Neural cell (in vitro differentiated cells): ENCODE data around the gene INPP5A. TPM values are rescaled to one million over a fixed set of nuclear protein-coding genes. Genes with fewer than 3 reads are reported as not detected.
"Not testable (repeated sequence)": the region's sequence is repeated elsewhere in the genome, so short reads cannot be mapped to it uniquely, and the experiment has no call there.

Experiments
- H2AFZ ChIP-seq: fragments of 200-600, 300-800 bp; sonication (generic), shearing (Covaris generic); 2 replicates; pipeline ENCODE4 v1.6.0; 2014; ENCODE audit warnings: low read depth, mild to moderate bottlenecking, antibody characterized with exemption, low read length, moderate library complexity
- H3F3A ChIP-seq: fragments of 200-600 bp; shearing (Covaris generic); 2 replicates; pipeline ENCODE4 v1.6.1; 2016; ENCODE audit warnings: mild to moderate bottlenecking, moderate library complexity, mixed read lengths, antibody characterized with exemption, low read length; ENCODE audit not compliant: insufficient read depth, poor library complexity, severe bottlenecking
- H3K27ac ChIP-seq: fragments of 200-600, 300-800 bp; sonication (generic), shearing (Covaris generic); 2 replicates; pipeline ENCODE4 v1.5.1; 2014; ENCODE audit warnings: mild to moderate bottlenecking, low read length, moderate library complexity
- H3K27me3 ChIP-seq: fragments of 300-800, 200-600 bp; sonication (generic), shearing (Covaris generic); 2 replicates; pipeline ENCODE4 v1.6.0; 2014; ENCODE audit warnings: mild to moderate bottlenecking, low read depth, low read length, moderate library complexity; ENCODE audit not compliant: insufficient read depth
- H3K36me3 ChIP-seq: fragments of 300-800, 200-600 bp; sonication (generic), shearing (Covaris generic); 2 replicates; pipeline ENCODE4 v1.5.1; 2014; ENCODE audit warnings: mild to moderate bottlenecking, antibody characterized with exemption, low read length, moderate library complexity; ENCODE audit not compliant: insufficient read depth
- H3K4me2 ChIP-seq: fragments of 300-800, 200-600 bp; sonication (generic), shearing (Covaris generic); 2 replicates; pipeline ENCODE4 v1.6.0; 2014; ENCODE audit warnings: mild to moderate bottlenecking, low read length
- H3K4me3 ChIP-seq: fragments of 300-800, 200-600 bp; sonication (generic), shearing (Covaris generic); 2 replicates; pipeline ENCODE4 v1.5.1; 2014; ENCODE audit warnings: mild to moderate bottlenecking, low read length, moderate library complexity
- H3K79me2 ChIP-seq: fragments of 200-600 bp; shearing (Covaris generic); replicated peaks from 2 replicates; pipeline ENCODE4 v1.6.0; 2014; ENCODE audit warnings: mild to moderate bottlenecking, low read length, moderate library complexity; ENCODE audit not compliant: insufficient read depth
- H3K9ac ChIP-seq: fragments of 300-800, 200-600 bp; sonication (generic), shearing (Covaris generic); 2 replicates; pipeline ENCODE4 v1.6.1; 2016; ENCODE audit warnings: mild to moderate bottlenecking, low read length, mixed read lengths
- H3K9me2 ChIP-seq: fragments of 200-600 bp; shearing (Covaris generic); 2 replicates; pipeline ENCODE4 v1.6.1; 2016; ENCODE audit warnings: mild to moderate bottlenecking, low read length, mixed read lengths; ENCODE audit not compliant: insufficient read depth
- H3K9me3 ChIP-seq: fragments of 200-600, 300-800 bp; sonication (generic), shearing (Covaris generic); 2 replicates; pipeline ENCODE4 v1.6.1; 2016; ENCODE audit warnings: mild to moderate bottlenecking, mixed run types, low read length, moderate library complexity, mixed read lengths
- H4K20me1 ChIP-seq: fragments of 200-600 bp; shearing (Covaris generic); 2 replicates; pipeline ENCODE4 v1.6.1; 2016; ENCODE audit warnings: mild to moderate bottlenecking, mixed run types; ENCODE audit not compliant: insufficient read depth
- CTCF ChIP-seq: fragments of 450-650 bp; IDR thresholded peaks from 2 replicates; pipeline ENCODE4 v1.5.1; 2014; ENCODE audit warnings: antibody characterized with exemption, mild to moderate bottlenecking, moderate library complexity; ENCODE audit not compliant: poor library complexity, severe bottlenecking
- EP300 ChIP-seq: fragments of 450-650 bp; conservative IDR thresholded peaks from 2 replicates; pipeline ENCODE4 v1.6.1; 2014; ENCODE audit warnings: antibody characterized with exemption, mild to moderate bottlenecking, moderate library complexity; ENCODE audit not compliant: poor library complexity, severe bottlenecking
- EZH2 ChIP-seq: fragments of 200-600, 300-800 bp; shearing (Covaris generic), sonication (generic); IDR thresholded peaks from 2 replicates; pipeline ENCODE4 v1.6.1; 2014; ENCODE audit warnings: antibody characterized with exemption, low read length, borderline replicate concordance, mild to moderate bottlenecking; ENCODE audit not compliant: insufficient read depth, poor library complexity, severe bottlenecking
- MXI1 ChIP-seq: fragments of 450-650 bp; conservative IDR thresholded peaks from 2 replicates; pipeline ENCODE4 v1.6.1; 2014; ENCODE audit warnings: antibody characterized with exemption, mild to moderate bottlenecking; ENCODE audit not compliant: poor library complexity, severe bottlenecking
- POLR2AphosphoS5 ChIP-seq: IDR thresholded peaks from 2 replicates; pipeline ENCODE4 v1.6.1; 2012
- RAD21 ChIP-seq: fragments of 450-650 bp; conservative IDR thresholded peaks from 2 replicates; pipeline ENCODE4 v1.6.1; 2014; ENCODE audit warnings: antibody characterized with exemption, mild to moderate bottlenecking, moderate library complexity
- SMC3 ChIP-seq: fragments of 450-650 bp; conservative IDR thresholded peaks from 2 replicates; pipeline ENCODE4 v1.6.1; 2014; ENCODE audit warnings: antibody characterized with exemption, mild to moderate bottlenecking, moderate library complexity; ENCODE audit not compliant: poor library complexity
- TAF1 ChIP-seq: IDR thresholded peaks from 2 replicates; pipeline ENCODE4 v1.6.1; 2012; ENCODE audit warnings: low read depth
- polyA plus RNA-seq: library from polyadenylated mRNA; depleted of rRNA; stranded (reverse); fragments of >200 nt; gene quantifications from 2 replicates; pipeline ENCODE4 v1.2.3, GENCODE V29; 2014
- TF ChIP-seq, protein P1 (sequence below): IDR thresholded peaks from 2 replicates; pipeline ENCODE4 v1.6.1; 2012; ENCODE audit warnings: borderline replicate concordance

The INPP5A gene
- polyA plus RNA-seq, 1 donor from 2014 or later, result 48.8 TPM

GRCh38 chr10:132704008-132704814, 166.6 kb downstream of the INPP5A start:
- Histone ChIP-seq H3K9ac (no peak overlapping the region), H3F3A (no peaks in the 10 kb centered on the region), H3K27ac (no peak overlapping the region), H2AFZ (no peak overlapping the region), H3K4me3 (no peak overlapping the region), H4K20me1 (no peaks in the 10 kb centered on the region), H3K9me2 (no peaks in the 10 kb centered on the region), H3K4me2 (no peak overlapping the region), H3K79me2 (no peaks in the 10 kb centered on the region), H3K9me3 (peaks cover 16% of the 10 kb centered on the region), H3K36me3 (no peaks in the 10 kb centered on the region), H3K27me3 (no peaks in the 10 kb centered on the region)
- no peak for TF ChIP-seq CTCF

DNA sequence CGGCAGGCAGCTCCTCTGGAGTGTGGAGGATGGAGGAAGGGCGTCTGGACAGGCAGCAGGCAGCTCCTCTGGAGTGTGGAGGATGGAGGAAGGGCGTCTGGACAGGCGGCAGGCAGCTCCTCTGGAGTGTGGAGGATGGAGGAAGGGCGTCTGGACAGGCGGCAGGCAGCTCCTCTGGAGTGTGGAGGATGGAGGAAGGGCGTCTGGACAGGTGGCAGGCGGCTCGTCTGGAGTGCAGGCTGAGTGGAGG, 167.2 kb downstream of the INPP5A start:
- not testable (repeated sequence) for H3K4me3 ChIP-seq, H3K79me2 ChIP-seq, H3F3A ChIP-seq, H3K36me3 ChIP-seq, H3K27ac ChIP-seq, H3K27me3 ChIP-seq, H3K9ac ChIP-seq, H2AFZ ChIP-seq, H3K9me2 ChIP-seq, H3K4me2 ChIP-seq, H4K20me1 ChIP-seq
- peaks cover 16% of the 10 kb centered on the region for H3K9me3 ChIP-seq

- H3K4me3 ChIP-seq, result no peak overlapping the region
- H3K9me2 ChIP-seq, result no peaks in the 10 kb centered on the region
- H3K9ac ChIP-seq, result no peak overlapping the region
- peaks cover 16% of the 10 kb centered on the region for H3K9me3 ChIP-seq
- no peaks in the 10 kb centered on the region for H3K27me3 ChIP-seq
- H2AFZ ChIP-seq, result no peak overlapping the region
- H3K4me2 ChIP-seq, result no peak overlapping the region
- H3K36me3 ChIP-seq, result no peaks in the 10 kb centered on the region
- no peaks in the 10 kb centered on the region for H4K20me1 ChIP-seq
- H3K27ac ChIP-seq, result no peak overlapping the region
- TF ChIP-seq MXI1 (no peak), TAF1 (no peak), EZH2 (no peak), RAD21 (no peak), EP300 (no peak), CTCF (no peak), POLR2AphosphoS5 (no peak), SMC3 (no peak)
- TF ChIP-seq, protein P1, sequence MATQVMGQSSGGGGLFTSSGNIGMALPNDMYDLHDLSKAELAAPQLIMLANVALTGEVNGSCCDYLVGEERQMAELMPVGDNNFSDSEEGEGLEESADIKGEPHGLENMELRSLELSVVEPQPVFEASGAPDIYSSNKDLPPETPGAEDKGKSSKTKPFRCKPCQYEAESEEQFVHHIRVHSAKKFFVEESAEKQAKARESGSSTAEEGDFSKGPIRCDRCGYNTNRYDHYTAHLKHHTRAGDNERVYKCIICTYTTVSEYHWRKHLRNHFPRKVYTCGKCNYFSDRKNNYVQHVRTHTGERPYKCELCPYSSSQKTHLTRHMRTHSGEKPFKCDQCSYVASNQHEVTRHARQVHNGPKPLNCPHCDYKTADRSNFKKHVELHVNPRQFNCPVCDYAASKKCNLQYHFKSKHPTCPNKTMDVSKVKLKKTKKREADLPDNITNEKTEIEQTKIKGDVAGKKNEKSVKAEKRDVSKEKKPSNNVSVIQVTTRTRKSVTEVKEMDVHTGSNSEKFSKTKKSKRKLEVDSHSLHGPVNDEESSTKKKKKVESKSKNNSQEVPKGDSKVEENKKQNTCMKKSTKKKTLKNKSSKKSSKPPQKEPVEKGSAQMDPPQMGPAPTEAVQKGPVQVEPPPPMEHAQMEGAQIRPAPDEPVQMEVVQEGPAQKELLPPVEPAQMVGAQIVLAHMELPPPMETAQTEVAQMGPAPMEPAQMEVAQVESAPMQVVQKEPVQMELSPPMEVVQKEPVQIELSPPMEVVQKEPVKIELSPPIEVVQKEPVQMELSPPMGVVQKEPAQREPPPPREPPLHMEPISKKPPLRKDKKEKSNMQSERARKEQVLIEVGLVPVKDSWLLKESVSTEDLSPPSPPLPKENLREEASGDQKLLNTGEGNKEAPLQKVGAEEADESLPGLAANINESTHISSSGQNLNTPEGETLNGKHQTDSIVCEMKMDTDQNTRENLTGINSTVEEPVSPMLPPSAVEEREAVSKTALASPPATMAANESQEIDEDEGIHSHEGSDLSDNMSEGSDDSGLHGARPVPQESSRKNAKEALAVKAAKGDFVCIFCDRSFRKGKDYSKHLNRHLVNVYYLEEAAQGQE, result no peak
- H3F3A ChIP-seq, result no peaks in the 10 kb centered on the region
- no peaks in the 10 kb centered on the region for H3K79me2 ChIP-seq
These were observed 167.6 kb downstream of the INPP5A start for GRCh38 chr10:132705173-132705572.
